Measurements from ENCODE around the gene UBTF. TPM values are rescaled to one million over a fixed set of nuclear protein-coding genes. Genes with fewer than 3 reads are reported as not detected.

UBTF gene
- total RNA-seq, 1 experiment from 2014 or later, result 114 TPM

DNA sequence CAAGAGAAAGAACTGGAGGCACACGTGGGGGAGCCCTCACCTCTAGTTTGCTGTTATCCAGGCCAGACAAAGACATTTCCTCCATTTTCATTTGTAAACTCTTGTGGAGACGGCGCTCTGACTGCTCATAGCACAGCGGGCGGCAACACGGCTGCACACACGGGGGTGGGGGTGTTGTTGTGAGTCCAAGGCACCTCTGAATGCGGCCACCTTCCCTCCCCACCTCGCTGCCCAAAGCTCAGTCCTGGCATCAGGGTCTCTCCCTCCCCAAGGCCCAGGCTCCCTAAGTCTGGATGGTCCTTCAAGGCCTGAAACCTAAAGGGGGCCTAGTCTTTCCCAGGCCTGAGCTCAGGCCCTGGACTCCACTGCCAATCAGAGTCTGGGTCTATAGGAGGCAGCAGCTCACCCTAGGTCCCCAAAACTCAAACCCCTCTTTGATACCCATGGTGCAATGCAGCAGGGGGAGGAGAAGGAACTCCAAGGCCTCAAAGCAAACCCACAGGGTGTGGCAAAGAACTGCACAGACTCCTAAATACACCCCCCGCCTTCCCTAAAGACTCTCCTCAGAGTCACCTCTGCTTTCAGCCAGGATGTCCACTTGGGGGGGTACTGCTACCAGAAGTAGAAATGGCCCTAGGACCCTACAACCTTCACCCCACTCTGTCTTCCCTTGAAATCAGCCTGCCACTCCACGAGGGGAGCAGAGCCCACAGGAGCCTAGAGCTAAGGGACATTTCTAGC is 21.3 kb downstream of the UBTF start:
- intact Hi-C loops (cut with micrococcal nuclease; ENCODE audit: unreplicated experiment), result no loop called here
- H3K27ac ChIP-seq (ENCODE audit: low read depth, low read length, poor library complexity, severe bottlenecking), result peak overlapping the region; percentile 84
- no peak for TF ChIP-seq CTCF (conservative IDR thresholded peaks at IDR 0.05; ENCODE audit: low read depth, low read length)
- no peak for TF ChIP-seq EZH2 (IDR thresholded peaks at IDR 0.05; ENCODE audit: borderline replicate concordance, low read depth, low read length, poor library complexity, severe bottlenecking)
- ChIA-PET CTCF (no interaction called here), POLR2A (ENCODE audit: low non-redundant PET) (no interaction called here)
- no peaks in the 10 kb centered on the region for H3K27me3 ChIP-seq (replicated peaks; ENCODE audit: insufficient read depth, low read depth, low read length, poor library complexity)
- no TSS peak for BruUV-seq (replicated peaks)
- no peaks in the 10 kb centered on the region for H3K9me3 ChIP-seq (ENCODE audit: low read depth, low read length, poor library complexity, severe bottlenecking)
- H3K4me3 ChIP-seq (ENCODE audit: low read depth, low read length, poor library complexity, severe bottlenecking), result peak overlapping the region; percentile 65
- no peaks in the 10 kb centered on the region for H3K4me1 ChIP-seq (ENCODE audit: insufficient read depth, low read length, poor library complexity, severe bottlenecking)
- H3K36me3 ChIP-seq (ENCODE audit: insufficient read depth, low read length, poor library complexity, severe bottlenecking), result peaks cover 29% of the 10 kb centered on the region
- peak; percentile 47 for DNase-seq (ENCODE audit: low spot score)

DNA sequence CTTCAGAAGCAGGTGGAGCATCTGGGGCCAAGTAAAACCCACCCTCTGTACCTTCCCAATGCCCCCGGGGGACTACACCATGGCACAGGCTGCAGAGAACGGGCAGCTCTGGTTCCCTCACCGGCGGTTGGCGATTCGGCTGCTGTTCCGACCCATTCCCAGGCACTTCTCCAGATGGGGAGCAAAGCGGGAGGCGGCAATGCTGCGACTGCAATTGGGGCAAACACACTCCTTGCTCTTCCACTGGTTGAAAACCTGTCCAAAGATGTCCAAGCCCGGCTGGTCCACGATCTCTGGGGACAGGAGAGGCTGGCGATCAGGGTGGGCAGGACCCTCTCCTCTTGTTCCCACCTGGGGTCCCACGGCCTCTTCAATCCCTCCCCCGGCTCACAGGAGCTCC is 22.4 kb downstream of the UBTF start:
- BruUV-seq (replicated peaks), result no TSS peak
- ChIA-PET POLR2A (ENCODE audit: low non-redundant PET) (no interaction called here), CTCF (no interaction called here)
- Histone ChIP-seq H3K4me3 (ENCODE audit: low read depth, low read length, poor library complexity, severe bottlenecking) (no peak overlapping the region), H3K27me3 (replicated peaks; ENCODE audit: insufficient read depth, low read depth, low read length, poor library complexity) (no peaks in the 10 kb centered on the region), H3K9me3 (ENCODE audit: low read depth, low read length, poor library complexity, severe bottlenecking) (no peaks in the 10 kb centered on the region), H3K27ac (ENCODE audit: low read depth, low read length, poor library complexity, severe bottlenecking) (no peak overlapping the region), H3K4me1 (ENCODE audit: insufficient read depth, low read length, poor library complexity, severe bottlenecking) (no peaks in the 10 kb centered on the region), H3K36me3 (ENCODE audit: insufficient read depth, low read length, poor library complexity, severe bottlenecking) (peaks cover 29% of the 10 kb centered on the region)
- intact Hi-C loops (cut with micrococcal nuclease; ENCODE audit: unreplicated experiment), result no loop called here
- no peak for TF ChIP-seq EZH2 (IDR thresholded peaks at IDR 0.05; ENCODE audit: borderline replicate concordance, low read depth, low read length, poor library complexity, severe bottlenecking)
- no peak for TF ChIP-seq CTCF (conservative IDR thresholded peaks at IDR 0.05; ENCODE audit: low read depth, low read length)
- DNase-seq (ENCODE audit: low spot score), result no peak

DNA sequence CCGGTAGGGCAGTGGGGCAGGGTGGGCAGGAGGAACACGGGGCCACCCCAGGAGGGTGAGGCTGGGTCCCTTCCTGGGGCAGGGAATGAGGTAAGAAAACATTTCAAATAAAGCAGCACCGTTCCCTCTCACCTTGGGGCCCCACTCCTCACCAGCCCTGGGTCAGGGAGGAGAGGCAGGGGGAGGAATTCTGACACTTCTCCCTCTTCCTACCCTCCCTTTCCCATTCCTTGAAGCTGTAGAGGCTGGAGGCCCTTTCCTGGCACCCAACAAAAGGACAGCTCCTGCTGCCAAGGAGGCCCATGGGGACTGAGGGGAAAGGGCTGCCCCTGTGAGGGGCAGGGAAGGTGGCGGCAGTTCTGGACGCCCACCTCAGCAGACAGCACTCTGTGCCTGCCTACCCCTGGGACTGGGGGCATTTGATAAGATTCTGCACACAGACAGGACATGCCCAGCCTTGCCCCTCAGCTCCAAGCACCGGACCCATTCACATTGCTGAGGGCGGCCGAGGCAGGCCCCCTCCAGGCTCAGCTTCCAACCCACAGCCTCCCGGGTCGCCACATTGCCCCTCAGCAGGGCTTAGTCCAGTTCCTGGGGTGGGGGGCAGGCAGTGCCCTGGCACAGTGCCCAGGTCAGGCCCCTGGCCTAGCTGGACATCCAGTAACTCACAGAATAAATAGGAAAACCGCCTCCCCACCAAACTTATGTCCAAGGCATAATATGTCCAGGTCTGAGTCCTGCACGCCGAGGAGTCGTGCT is 26.0 kb downstream of the UBTF start:
- CTCF ChIA-PET, result no interaction called here
- POLR2A ChIA-PET (ENCODE audit: low non-redundant PET), result no interaction called here

More for the DNA sequence above, 26.0 kb downstream of the UBTF start:
- intact Hi-C loops (cut with micrococcal nuclease; ENCODE audit: unreplicated experiment), result no loop called here
- H3K27ac ChIP-seq (ENCODE audit: low read depth, low read length, poor library complexity, severe bottlenecking), result no peak overlapping the region
- no peaks in the 10 kb centered on the region for H3K4me1 ChIP-seq (ENCODE audit: insufficient read depth, low read length, poor library complexity, severe bottlenecking)
- no peaks in the 10 kb centered on the region for H3K27me3 ChIP-seq (replicated peaks; ENCODE audit: insufficient read depth, low read depth, low read length, poor library complexity)
- H3K4me3 ChIP-seq (ENCODE audit: low read depth, low read length, poor library complexity, severe bottlenecking), result no peak overlapping the region
- TF ChIP-seq EZH2 (IDR thresholded peaks at IDR 0.05; ENCODE audit: borderline replicate concordance, low read depth, low read length, poor library complexity, severe bottlenecking) (no peak), CTCF (conservative IDR thresholded peaks at IDR 0.05; ENCODE audit: low read depth, low read length) (no peak)
- BruUV-seq (replicated peaks), result no TSS peak
- H3K36me3 ChIP-seq (ENCODE audit: insufficient read depth, low read length, poor library complexity, severe bottlenecking), result peaks cover 29% of the 10 kb centered on the region
- DNase-seq (ENCODE audit: low spot score), result no peak
- no peaks in the 10 kb centered on the region for H3K9me3 ChIP-seq (ENCODE audit: low read depth, low read length, poor library complexity, severe bottlenecking)

Measured in A673 (cell line).